Kasumi-1 (cell line): ENCODE results near the gene TAAR2.
"Not testable (repeated sequence)": the region's sequence is repeated elsewhere in the genome, so short reads cannot be mapped to it uniquely, and the experiment has no call there.

Experiments
- DNase-seq, 2 experiments: peaks; one replicate each; lab custom pipeline; 2025; lab: John Stamatoyannopoulos, UW

The TAAR2 gene

GRCh38 chr6:132612449-132613108 lies 11.5 kb downstream of the TAAR2 start:
- DNase-seq: no peak

GRCh38 chr6:132611616-132612015 lies 12.5 kb downstream of the TAAR2 start:
- no peak for DNase-seq

GRCh38 chr6:132607544-132608233 lies 16.4 kb downstream of the TAAR2 start:
- no peak for DNase-seq

- DNase-seq: no peak
Measured at GRCh38 chr6:132604635-132605152, 19.4 kb downstream of the TAAR2 start.

GRCh38 chr6:132600900-132601299 lies 23.2 kb downstream of the TAAR2 start:
- DNase-seq: not testable (repeated sequence)

- peak; percentile 19 to 31 for DNase-seq
Measured at GRCh38 chr6:132598473-132598872, 25.6 kb downstream of the TAAR2 start.

- no peak for DNase-seq
Measured at GRCh38 chr6:132596201-132596600, 27.9 kb downstream of the TAAR2 start.

- DNase-seq: peak; percentile 61 to 66
Measured at GRCh38 chr6:132592855-132593254, 31.2 kb downstream of the TAAR2 start.

- DNase-seq: no peak
Measured at GRCh38 chr6:132590362-132590761, 33.7 kb downstream of the TAAR2 start.

- DNase-seq: no peak
Measured at GRCh38 chr6:132589454-132589853, 34.6 kb downstream of the TAAR2 start, which contains the start of gene TAAR5. Gene TAAR5 (minus strand): TSS chr6:132589741. CDS start chr6:132589686, 55 bp downstream.

- peak; percentile 65 to 71 for DNase-seq
Measured at GRCh38 chr6:132587424-132587823, 36.7 kb downstream of the TAAR2 start.

GRCh38 chr6:132584698-132585097 lies 39.4 kb downstream of the TAAR2 start:
- DNase-seq: no peak

- DNase-seq: no peak
Measured at GRCh38 chr6:132571774-132572173, 52.3 kb downstream of the TAAR2 start.

- DNase-seq: no peak
Measured at GRCh38 chr6:132570221-132570777, 53.8 kb downstream of the TAAR2 start, which contains the start of gene TAAR6. Gene TAAR6 (plus strand): TSS chr6:132570322. CDS start chr6:132570322, 0 bp downstream.

GRCh38 chr6:132569170-132569569 lies 54.9 kb downstream of the TAAR2 start:
- no peak for DNase-seq

GRCh38 chr6:132568611-132569010 lies 55.5 kb downstream of the TAAR2 start:
- DNase-seq: no peak

GRCh38 chr6:132567566-132567965 lies 56.5 kb downstream of the TAAR2 start:
- DNase-seq: no peak
